ENCODE data around the gene ACADM.
"Not testable (repeated sequence)": the region's sequence is repeated elsewhere in the genome, so short reads cannot be mapped to it uniquely, and the experiment has no call there.

The ACADM gene

DNA sequence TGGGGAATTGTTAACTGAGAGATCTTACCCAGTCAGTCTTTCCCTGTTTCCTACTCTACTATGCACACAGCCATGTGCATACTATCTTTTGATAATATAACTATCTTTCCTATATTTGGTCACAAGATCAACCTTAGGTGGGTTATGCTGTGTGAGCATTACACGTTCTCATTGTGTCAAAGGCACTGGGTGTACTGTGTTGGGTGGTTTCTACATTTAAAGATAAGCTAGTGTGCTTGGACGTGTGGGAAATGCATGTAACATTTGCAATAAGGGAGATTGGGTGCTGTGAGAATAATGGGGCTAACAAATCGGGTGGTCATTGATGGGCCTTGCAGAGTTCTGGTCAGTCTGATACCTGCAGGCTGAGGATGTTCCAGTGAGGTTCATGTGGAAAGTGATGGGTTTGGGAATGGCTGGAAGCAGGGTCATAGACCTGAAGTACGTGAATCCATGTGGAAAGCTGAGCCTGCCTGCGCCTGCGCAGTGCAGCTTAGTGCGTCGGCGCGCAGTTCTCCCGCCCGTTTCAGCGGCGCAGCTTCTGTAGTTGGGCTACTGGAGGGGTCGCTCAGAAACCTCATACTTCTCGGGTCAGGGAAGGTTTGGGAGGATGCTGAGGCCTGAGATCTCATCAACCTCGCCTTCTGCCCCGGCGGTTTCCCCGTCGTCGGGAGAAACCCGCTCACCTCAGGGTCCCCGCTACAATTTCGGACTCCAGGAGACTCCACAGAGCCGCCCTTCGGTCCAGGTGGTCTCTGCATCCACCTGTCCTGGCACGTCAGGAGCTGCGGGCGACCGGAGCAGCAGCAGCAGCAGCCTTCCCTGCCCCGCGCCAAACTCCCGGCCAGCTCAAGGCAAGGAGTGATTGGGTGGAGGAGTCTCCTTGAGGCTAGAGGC is 72.1 kb downstream of the ACADM start, which contains the start of gene MSH4:
Gene MSH4 (plus strand): TSS at position 507 of the 897 bp plus-strand sequence. CDS start 104 bp downstream, at position 611.
- no peak for FAIRE-seq

DNA sequence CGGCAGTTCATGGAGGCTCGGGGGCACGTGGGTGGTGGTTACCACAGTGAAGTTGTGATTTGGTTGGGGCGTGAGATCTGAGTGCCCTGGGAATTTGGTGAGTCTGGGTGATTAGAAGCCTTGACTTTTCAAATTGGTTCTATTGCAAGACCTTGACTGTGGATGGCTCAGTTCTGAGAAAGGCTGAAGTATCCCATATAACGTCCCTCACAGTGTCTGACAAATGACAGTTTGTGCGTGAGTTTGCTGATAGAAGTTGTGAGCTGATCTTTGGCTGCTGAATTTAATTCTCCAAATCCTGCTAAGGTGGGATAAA is 72.7 kb downstream of the ACADM start:
- no peak for FAIRE-seq

DNA sequence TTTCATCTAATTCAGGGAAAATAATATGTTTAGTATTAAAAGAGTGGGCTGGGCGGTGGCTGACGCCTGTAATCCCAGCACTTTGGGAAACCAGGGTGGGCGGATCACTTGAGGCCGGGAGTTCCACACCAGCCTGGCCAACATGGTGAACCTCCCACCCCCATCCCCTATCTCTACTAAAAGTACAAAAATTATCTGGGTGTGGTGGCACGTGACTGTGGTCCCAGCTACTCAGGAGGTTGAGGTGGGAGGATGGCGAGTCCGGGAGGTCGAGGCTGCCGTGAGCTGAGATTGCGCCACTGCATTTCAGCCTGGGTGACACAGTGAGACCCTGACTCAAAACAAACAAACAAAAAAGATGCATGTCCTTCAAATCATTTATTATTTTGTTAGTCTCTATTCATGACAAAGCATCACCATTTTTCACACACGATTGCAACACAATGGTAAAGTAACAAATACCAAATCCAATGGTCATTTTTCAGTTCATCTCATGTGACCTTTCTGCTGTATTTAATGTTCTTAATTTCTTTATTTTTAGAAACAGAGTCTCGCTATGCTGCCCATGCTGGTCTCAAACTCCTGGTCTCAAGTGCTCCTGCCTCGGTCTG is 73.2 kb downstream of the ACADM start:
- FAIRE-seq, result no peak

DNA sequence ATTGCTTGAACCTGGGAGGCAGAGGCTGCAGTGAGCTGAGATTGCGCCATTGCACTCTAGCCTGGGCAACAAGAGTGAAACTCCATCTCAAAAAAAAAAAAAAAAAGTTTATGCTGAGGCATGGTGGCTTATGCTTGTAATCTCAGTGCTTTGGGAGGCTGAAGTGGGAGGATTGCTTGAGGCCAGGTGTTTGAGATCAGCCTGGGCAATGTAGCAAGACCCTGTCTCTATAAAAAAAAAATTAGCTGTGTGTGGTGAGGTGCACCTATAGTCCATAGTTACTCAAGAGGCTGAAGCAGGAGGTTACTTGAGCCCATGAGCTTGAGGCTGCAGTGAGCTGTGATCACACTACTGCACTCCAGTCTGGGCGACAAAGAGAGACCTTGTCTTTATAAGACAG is 77.0 kb downstream of the ACADM start:
- not testable (repeated sequence) for FAIRE-seq

- FAIRE-seq, result no peak
These were observed 84.4 kb downstream of the ACADM start for GRCh38 chr1:75808921-75809320.

GRCh38 chr1:75810113-75810512 is 85.6 kb downstream of the ACADM start:
- not testable (repeated sequence) for FAIRE-seq

DNA sequence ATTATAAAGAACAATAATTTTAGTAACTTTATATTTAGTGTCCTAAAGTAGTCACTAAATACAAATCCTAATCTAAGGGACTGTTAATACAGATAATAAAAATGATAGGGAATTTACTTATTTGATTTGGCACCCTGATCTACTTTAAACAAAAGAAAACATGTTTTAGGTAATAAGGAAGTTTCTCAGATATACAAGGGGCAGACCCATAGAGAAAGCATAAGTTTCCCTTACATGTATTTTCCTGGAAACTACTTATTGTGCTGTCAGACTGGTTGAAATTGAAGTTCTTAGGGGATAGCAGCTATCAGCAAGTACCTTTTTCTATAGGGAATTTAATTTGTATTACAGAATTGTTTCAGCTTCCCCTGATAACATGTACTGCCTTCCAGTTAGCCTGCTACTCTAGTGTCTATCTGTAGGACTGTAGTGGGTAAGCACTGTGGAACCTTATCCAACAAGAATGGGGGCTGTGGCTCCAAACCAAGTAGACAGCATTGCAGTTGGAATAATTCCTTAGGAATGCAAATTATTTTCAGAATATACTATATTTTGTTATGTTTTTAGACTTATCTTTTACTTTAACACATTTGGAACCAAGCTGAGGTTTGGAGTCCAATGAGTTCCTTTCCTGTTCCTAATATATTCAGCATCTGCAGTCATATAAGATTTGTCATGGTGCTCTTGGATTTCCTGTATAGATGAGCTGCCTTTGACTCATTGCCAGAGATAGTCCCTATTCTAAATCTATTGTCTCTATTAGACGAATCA is 86.9 kb downstream of the ACADM start:
- FAIRE-seq, result no peak

GRCh38 chr1:75812065-75812464 is 87.6 kb downstream of the ACADM start:
- no peak for FAIRE-seq
